GM12874 (cell line): ENCODE data around the gene TEFM.

Experiments used
- CTCF ChIP-seq: IDR thresholded peaks from 2 replicates; pipeline ENCODE4 v1.5.1; 2011; ENCODE audit warnings: low read depth, mild to moderate bottlenecking, control low read depth, low read length, moderate library complexity; ENCODE audit not compliant: insufficient read depth

The TEFM gene

GRCh38 chr17:30926516-30926915 lies 20.5 kb upstream of the TEFM start:
- no peak for TF ChIP-seq CTCF

- no peak for TF ChIP-seq CTCF
Measured at GRCh38 chr17:30924341-30924740, 18.3 kb upstream of the TEFM start.

- no peak for TF ChIP-seq CTCF
Measured at GRCh38 chr17:30922235-30923030, 16.4 kb upstream of the TEFM start.

- TF ChIP-seq CTCF = no peak
Measured at GRCh38 chr17:30921544-30922196, 15.6 kb upstream of the TEFM start, which contains the start of gene ADAP2. Gene ADAP2 (plus strand): TSS chr17:30921945. CDS start chr17:30922015, 70 bp downstream.

- no peak for TF ChIP-seq CTCF
Measured at GRCh38 chr17:30920683-30921543, 14.9 kb upstream of the TEFM start.

GRCh38 chr17:30920282-30920681 lies 14.2 kb upstream of the TEFM start:
- no peak for TF ChIP-seq CTCF

- no peak for TF ChIP-seq CTCF
Measured at GRCh38 chr17:30917050-30917449, 11.0 kb upstream of the TEFM start.
